SU-DHL-6 (cell line): ENCODE data around the gene TMEM163.

Experiments used
- H2AFZ ChIP-seq: fragments of 200-600 bp; sonication (generic); 2 replicates; pipeline ENCODE4 v1.6.1; 2014; ENCODE audit warnings: low read depth, mild to moderate bottlenecking, moderate library complexity, mixed read lengths, antibody characterized with exemption, low read length; ENCODE audit not compliant: severe bottlenecking
- H3F3A ChIP-seq: fragments of 200-600 bp; shearing (Covaris generic); 2 replicates; pipeline ENCODE4 v1.6.0; 2016; ENCODE audit warnings: antibody characterized with exemption, mild to moderate bottlenecking; ENCODE audit not compliant: insufficient read depth
- H3K27ac ChIP-seq: fragments of 200-600 bp; sonication (generic); 2 replicates; pipeline ENCODE4 v1.5.1; 2016; ENCODE audit warnings: low read depth, mild to moderate bottlenecking, low read length, moderate library complexity, mixed read lengths
- H3K27me3 ChIP-seq: fragments of 200-600 bp; sonication (generic), shearing (Covaris generic); 2 replicates; pipeline ENCODE4 v1.6.0; 2014; ENCODE audit warnings: mild to moderate bottlenecking, low read length
- H3K36me3 ChIP-seq: fragments of 200-600 bp; sonication (generic); 2 replicates; pipeline ENCODE4 v1.6.1; 2014; ENCODE audit warnings: mild to moderate bottlenecking, low read length, mixed read lengths
- H3K4me2 ChIP-seq: fragments of 300-600, 200-600 bp; shearing (Covaris generic), sonication (generic); 2 replicates; pipeline ENCODE4 v1.6.0; 2014; ENCODE audit warnings: low read length, low read depth, mild to moderate bottlenecking; ENCODE audit not compliant: poor library complexity, severe bottlenecking
- H3K4me3 ChIP-seq: fragments of 200-600 bp; sonication (generic); 2 replicates; pipeline ENCODE4 v1.5.1; 2014; ENCODE audit warnings: antibody characterized with exemption, low read length, mild to moderate bottlenecking, mixed read lengths; ENCODE audit not compliant: insufficient read depth, poor library complexity, severe bottlenecking
- H3K79me2 ChIP-seq: fragments of 200-600 bp; sonication (generic); 2 replicates; pipeline ENCODE4 v1.6.1; 2014; ENCODE audit warnings: mild to moderate bottlenecking, low read length, moderate library complexity; ENCODE audit not compliant: insufficient read depth
- H3K9ac ChIP-seq: fragments of 200-600 bp; sonication (generic); 2 replicates; pipeline ENCODE4 v1.7.0; 2014; ENCODE audit warnings: mild to moderate bottlenecking, low read length
- H3K9me2 ChIP-seq: fragments of 200-600 bp; sonication (generic); replicated peaks from 2 replicates; pipeline ENCODE4 v1.6.1; 2014; ENCODE audit warnings: low read length; ENCODE audit not compliant: insufficient read depth
- H3K9me3 ChIP-seq: fragments of 200-600 bp; sonication (generic); 2 replicates; pipeline ENCODE4 v1.6.1; 2014; ENCODE audit warnings: low read length, mixed read lengths; ENCODE audit not compliant: insufficient read depth
- H4K20me1 ChIP-seq: fragments of 200-600 bp; sonication (generic); 2 replicates; pipeline ENCODE4 v1.6.1; 2014; ENCODE audit warnings: low read depth, mild to moderate bottlenecking, antibody characterized with exemption, low read length, moderate library complexity, mixed read lengths
- EZH2phosphoT487 ChIP-seq: fragments of 200-600 bp; sonication (generic), shearing (Covaris generic); conservative IDR thresholded peaks from 2 replicates; pipeline ENCODE4 v1.6.1; 2018; ENCODE audit warnings: mild to moderate bottlenecking, antibody characterized with exemption, low read length, moderate library complexity, mixed read lengths
- TF ChIP-seq, protein P1 (sequence below): fragments of 200-600 bp; sonication (generic); IDR thresholded peaks from one replicate; pipeline ENCODE4 v1.5.1; 2017; ENCODE audit warnings: antibody characterized with exemption, mild to moderate bottlenecking, low read length, moderate library complexity; ENCODE audit not compliant: insufficient read depth, poor library complexity, severe bottlenecking

Gene TMEM163

DNA sequence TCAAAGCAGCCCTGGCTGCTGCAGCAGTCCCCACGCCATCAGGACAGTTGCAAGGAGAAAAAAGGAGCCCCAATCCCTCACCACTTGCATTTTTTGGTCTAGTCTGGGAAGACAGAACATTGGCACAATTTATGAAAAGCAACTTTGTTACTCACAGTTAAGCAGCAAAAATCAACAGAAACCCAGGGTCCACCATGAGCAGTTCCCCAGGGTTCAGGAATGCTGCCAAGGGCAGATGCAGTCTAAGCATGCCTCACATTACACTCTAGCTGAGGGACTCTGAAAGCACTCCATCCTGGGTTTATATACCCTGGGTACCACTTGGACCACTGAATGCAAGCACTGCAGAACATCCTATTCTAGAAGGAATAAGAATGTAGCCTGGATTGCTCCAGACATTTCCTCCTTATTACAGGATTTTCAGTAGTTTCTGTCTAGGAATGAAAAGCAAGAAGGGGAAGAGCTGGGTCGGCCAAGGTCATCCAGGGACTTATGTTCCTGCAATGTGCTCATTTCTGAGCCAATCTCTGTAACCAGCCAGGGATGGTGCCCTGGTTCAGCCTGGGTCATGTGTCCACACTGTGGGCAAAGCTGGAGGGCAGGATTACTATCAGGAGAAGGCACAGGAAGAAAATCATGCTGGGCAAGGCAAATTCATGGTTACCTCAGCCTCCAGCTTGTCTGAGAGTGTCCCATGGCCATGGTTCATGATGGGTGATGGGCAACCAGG lies 19.5 kb upstream of the TMEM163 start:
- H3K36me3 ChIP-seq, result no peaks in the 10 kb centered on the region
- H3F3A ChIP-seq, result peaks cover 48% of the 10 kb centered on the region
- H3K4me3 ChIP-seq, result peak overlapping the region; percentile 7
- TF ChIP-seq, protein P1, sequence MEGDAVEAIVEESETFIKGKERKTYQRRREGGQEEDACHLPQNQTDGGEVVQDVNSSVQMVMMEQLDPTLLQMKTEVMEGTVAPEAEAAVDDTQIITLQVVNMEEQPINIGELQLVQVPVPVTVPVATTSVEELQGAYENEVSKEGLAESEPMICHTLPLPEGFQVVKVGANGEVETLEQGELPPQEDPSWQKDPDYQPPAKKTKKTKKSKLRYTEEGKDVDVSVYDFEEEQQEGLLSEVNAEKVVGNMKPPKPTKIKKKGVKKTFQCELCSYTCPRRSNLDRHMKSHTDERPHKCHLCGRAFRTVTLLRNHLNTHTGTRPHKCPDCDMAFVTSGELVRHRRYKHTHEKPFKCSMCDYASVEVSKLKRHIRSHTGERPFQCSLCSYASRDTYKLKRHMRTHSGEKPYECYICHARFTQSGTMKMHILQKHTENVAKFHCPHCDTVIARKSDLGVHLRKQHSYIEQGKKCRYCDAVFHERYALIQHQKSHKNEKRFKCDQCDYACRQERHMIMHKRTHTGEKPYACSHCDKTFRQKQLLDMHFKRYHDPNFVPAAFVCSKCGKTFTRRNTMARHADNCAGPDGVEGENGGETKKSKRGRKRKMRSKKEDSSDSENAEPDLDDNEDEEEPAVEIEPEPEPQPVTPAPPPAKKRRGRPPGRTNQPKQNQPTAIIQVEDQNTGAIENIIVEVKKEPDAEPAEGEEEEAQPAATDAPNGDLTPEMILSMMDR, result no peak
- TF ChIP-seq EZH2phosphoT487, result no peak
- no peaks in the 10 kb centered on the region for H3K27me3 ChIP-seq
- peak overlapping the region; percentile 58 for H3K4me2 ChIP-seq
- peak overlapping the region; percentile 51 for H3K9ac ChIP-seq
- H2AFZ ChIP-seq, result peak overlapping the region; percentile 60
- H3K79me2 ChIP-seq, result no peaks in the 10 kb centered on the region
- H4K20me1 ChIP-seq, result no peaks in the 10 kb centered on the region
- H3K9me3 ChIP-seq, result no peaks in the 10 kb centered on the region
- H3K9me2 ChIP-seq, result no peaks in the 10 kb centered on the region
- peak overlapping the region; percentile 94 for H3K27ac ChIP-seq

DNA sequence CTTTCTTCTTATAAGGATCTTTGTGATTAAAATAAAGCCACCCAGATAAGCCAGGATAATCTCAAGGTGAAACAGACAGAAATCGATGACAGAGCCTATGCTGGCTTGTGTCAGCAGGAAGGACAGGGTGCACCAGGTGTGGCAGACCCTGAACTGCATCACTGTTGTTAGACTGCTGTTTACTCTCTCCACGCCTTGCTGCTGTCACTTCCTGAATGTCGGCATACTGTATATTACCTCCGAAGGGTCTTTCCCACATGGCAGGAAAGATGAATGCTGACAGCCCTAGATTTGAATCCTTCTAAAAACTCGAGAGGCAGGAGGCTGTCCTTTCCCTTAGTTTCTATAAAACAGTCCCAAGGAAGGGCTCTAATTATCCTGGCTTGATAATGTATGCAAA lies 18.9 kb upstream of the TMEM163 start:
- H3K36me3 ChIP-seq, result no peaks in the 10 kb centered on the region
- H3K9me2 ChIP-seq, result no peaks in the 10 kb centered on the region
- peaks cover 48% of the 10 kb centered on the region for H3F3A ChIP-seq
- TF ChIP-seq, protein P1, result no peak
- no peak for TF ChIP-seq EZH2phosphoT487
- H3K27me3 ChIP-seq, result no peaks in the 10 kb centered on the region
- H3K79me2 ChIP-seq, result no peaks in the 10 kb centered on the region
- H3K9me3 ChIP-seq, result no peaks in the 10 kb centered on the region
- H4K20me1 ChIP-seq, result no peaks in the 10 kb centered on the region
- peak overlapping the region; percentile 51 for H3K9ac ChIP-seq
- peak overlapping the region; percentile 60 for H2AFZ ChIP-seq
- H3K27ac ChIP-seq, result peak overlapping the region; percentile 94
- H3K4me3 ChIP-seq, result peak overlapping the region; percentile 7
- peak overlapping the region; percentile 58 for H3K4me2 ChIP-seq

DNA sequence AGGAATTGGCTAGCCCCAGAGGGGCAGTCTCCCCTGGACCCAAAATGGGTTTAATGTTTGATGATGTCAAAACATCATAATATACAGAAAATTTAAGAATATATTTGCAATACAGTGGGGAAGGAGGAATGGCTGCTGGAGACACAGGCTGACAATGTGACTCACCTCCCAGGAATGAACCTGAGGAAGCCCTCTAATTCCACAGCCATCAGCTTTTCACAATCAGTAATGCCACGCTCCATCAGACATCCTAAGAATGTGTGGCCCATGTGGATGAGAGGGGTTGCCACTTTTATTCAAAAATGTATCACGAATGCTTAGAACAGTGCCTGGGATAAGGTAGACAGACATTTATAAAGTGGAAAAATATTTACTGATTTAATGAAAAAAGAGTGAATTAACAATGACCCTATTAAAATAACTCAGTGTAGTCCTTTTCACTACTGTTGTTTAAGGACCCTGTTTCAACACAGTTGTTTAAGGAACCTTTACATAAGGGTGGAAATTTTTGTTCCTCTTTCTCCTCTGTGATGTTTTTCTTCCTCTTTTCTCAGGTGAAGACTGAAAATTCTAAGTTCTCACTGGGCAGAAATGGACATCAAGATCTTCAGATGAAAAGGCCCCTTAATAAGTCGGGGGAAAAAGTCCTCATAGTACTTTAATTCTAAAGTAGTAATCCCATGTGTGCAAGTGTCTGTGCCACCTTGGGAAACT lies 17.5 kb upstream of the TMEM163 start:
- Histone ChIP-seq H3K9me3 (no peaks in the 10 kb centered on the region), H3K4me2 (peak overlapping the region; percentile 58), H3K79me2 (no peaks in the 10 kb centered on the region), H3F3A (peaks cover 48% of the 10 kb centered on the region), H3K36me3 (no peaks in the 10 kb centered on the region), H2AFZ (peak overlapping the region; percentile 4), H3K27me3 (no peaks in the 10 kb centered on the region), H3K9ac (peak overlapping the region; percentile 51), H3K9me2 (no peaks in the 10 kb centered on the region), H3K27ac (peak overlapping the region; percentile 94), H3K4me3 (peak overlapping the region; percentile 8), H4K20me1 (no peaks in the 10 kb centered on the region)
- TF ChIP-seq, protein P1, result no peak
- TF ChIP-seq EZH2phosphoT487, result no peak
